GM20431 (cell line): ENCODE data around the gene RFLNA.

Source experiments
- in situ Hi-C: fragments of 300-500 bp; cut with MseI, MboI; formaldehyde crosslinking; loops from one replicate; pipeline ENCODE4 v1.15.0; 2020; ENCODE audit warnings: low sequenced_read_pairs; ENCODE audit not compliant: unreplicated experiment

The RFLNA gene

GRCh38 chr12:124294780-124295341, at the start of gene RFLNA:
TSS of gene RFLNA (plus strand) at chr12:124295093. CDS start at chr12:124295430, 337 bp downstream.
- in situ Hi-C loops, result no loop called here

- in situ Hi-C loops, result no loop called here
Measured at GRCh38 chr12:124247331-124247730, 47.6 kb upstream of the RFLNA start.

GRCh38 chr12:124248941-124249825, 45.7 kb upstream of the RFLNA start:
- in situ Hi-C loops, result no loop called here

GRCh38 chr12:124251186-124251585, 43.7 kb upstream of the RFLNA start:
- in situ Hi-C loops, result no loop called here

GRCh38 chr12:124252964-124253363, 41.9 kb upstream of the RFLNA start:
- in situ Hi-C loops, result no loop called here

GRCh38 chr12:124254126-124254525, 40.8 kb upstream of the RFLNA start:
- in situ Hi-C loops, result no loop called here

GRCh38 chr12:124259154-124260066, 35.5 kb upstream of the RFLNA start:
- in situ Hi-C loops, result no loop called here

GRCh38 chr12:124261885-124262284, 33.0 kb upstream of the RFLNA start:
- in situ Hi-C loops, result no loop called here

- in situ Hi-C loops, result no loop called here
Measured at GRCh38 chr12:124264089-124264795, 30.7 kb upstream of the RFLNA start.

- in situ Hi-C loops, result no loop called here
Measured at GRCh38 chr12:124264879-124265278, 30.0 kb upstream of the RFLNA start.

GRCh38 chr12:124267205-124267778, 27.6 kb upstream of the RFLNA start:
- in situ Hi-C loops, result no loop called here

GRCh38 chr12:124270671-124271070, 24.2 kb upstream of the RFLNA start:
- in situ Hi-C loops, result no loop called here

- in situ Hi-C loops, result no loop called here
Measured at GRCh38 chr12:124273630-124274029, 21.3 kb upstream of the RFLNA start.

- in situ Hi-C loops, result no loop called here
Measured at GRCh38 chr12:124276337-124276736, 18.6 kb upstream of the RFLNA start.

- in situ Hi-C loops, result no loop called here
Measured at GRCh38 chr12:124277394-124278241, 17.3 kb upstream of the RFLNA start.

GRCh38 chr12:124278389-124279101, 16.3 kb upstream of the RFLNA start:
- in situ Hi-C loops, result no loop called here

- in situ Hi-C loops, result no loop called here
Measured at GRCh38 chr12:124279315-124279714, 15.6 kb upstream of the RFLNA start.

GRCh38 chr12:124279846-124280360, 15.0 kb upstream of the RFLNA start:
- in situ Hi-C loops, result no loop called here
